Nephron progenitor cell (in vitro differentiated cells): ENCODE results near the gene TSEN34.
"Not testable (repeated sequence)": the region's sequence is repeated elsewhere in the genome, so short reads cannot be mapped to it uniquely, and the experiment has no call there.

Source experiments
- DNase-seq: peaks from one replicate; pipeline ENCODE4 v3.0.0; 2021
- H3K27ac Mint-ChIP-seq: 2 replicates; pipeline ENCODE4 v1.8.0; 2021; ENCODE audit warnings: mild to moderate bottlenecking, moderate library complexity, mixed read lengths
- H3K27me3 Mint-ChIP-seq: 2 replicates; pipeline ENCODE4 v1.8.0; 2021; ENCODE audit warnings: mild to moderate bottlenecking, low read depth, mixed read lengths; ENCODE audit not compliant: poor library complexity
- H3K36me3 Mint-ChIP-seq: 2 replicates; pipeline ENCODE4 v1.8.0; 2021; ENCODE audit warnings: low read depth, mixed read lengths
- H3K4me1 Mint-ChIP-seq: 2 replicates; pipeline ENCODE4 v1.8.0; 2021; ENCODE audit warnings: mixed read lengths
- H3K4me3 Mint-ChIP-seq: 2 replicates; pipeline ENCODE4 v1.8.0; 2021; ENCODE audit warnings: mild to moderate bottlenecking, moderate library complexity, mixed read lengths
- H3K9me3 Mint-ChIP-seq: 2 replicates; pipeline ENCODE4 v1.8.0; 2021; ENCODE audit warnings: mild to moderate bottlenecking, moderate library complexity, mixed read lengths

Gene TSEN34

DNA sequence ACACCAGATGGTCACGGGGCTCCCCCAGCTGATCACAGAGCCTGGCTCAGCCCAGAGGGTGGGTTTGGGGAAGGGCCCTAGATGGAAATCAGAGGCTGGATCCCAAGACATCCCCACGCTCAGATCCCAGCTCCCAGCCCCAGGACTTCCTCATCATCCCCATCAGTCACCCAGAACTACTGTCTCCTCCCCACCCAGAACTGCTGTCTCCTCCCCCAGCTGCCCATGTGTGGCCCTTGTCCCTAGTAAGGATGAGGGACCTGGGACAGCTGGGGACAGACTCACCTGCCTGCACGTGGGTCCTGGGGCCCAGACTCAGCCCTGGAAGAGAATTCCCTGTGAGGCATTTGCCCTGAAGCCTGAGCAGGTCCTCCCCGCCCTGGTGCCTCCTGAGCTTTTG, 51.1 kb downstream of the TSEN34 start:
- not testable (repeated sequence) for H3K36me3 Mint-ChIP-seq, H3K9me3 Mint-ChIP-seq, H3K4me3 Mint-ChIP-seq, H3K27ac Mint-ChIP-seq, DNase-seq
- Mint-ChIP-seq H3K27me3 (peaks cover 16% of the 10 kb centered on the region), H3K4me1 (peaks cover 40% of the 10 kb centered on the region)

DNA sequence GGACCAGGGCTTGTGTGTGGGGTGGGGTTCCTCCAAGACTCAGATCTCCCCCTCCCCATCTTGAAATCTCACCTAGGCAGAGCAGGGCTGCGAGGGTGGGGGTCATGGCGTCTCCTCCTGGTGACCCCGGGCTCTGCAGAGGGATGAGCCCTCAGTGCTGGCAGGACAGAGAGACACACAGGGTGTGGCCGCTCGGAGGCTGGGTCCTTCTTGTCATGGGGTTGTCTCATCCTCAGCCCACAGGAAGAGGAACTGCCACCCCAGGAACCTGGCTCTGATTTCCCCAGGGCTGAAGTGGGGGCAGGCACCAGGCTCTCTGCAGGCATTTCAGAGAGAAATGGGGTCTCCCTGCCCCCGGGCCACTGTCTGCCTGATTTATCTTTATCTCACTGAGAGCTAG, 51.5 kb downstream of the TSEN34 start, which contains the start of gene LILRA6:
Gene LILRA6, minus strand, starts transcription at position 145 of the 400 bp plus-strand sequence.
- not testable (repeated sequence) for H3K4me3 Mint-ChIP-seq, H3K9me3 Mint-ChIP-seq, DNase-seq, H3K27ac Mint-ChIP-seq, H3K36me3 Mint-ChIP-seq
- Mint-ChIP-seq H3K4me1 (peaks cover 42% of the 10 kb centered on the region), H3K27me3 (peaks cover 14% of the 10 kb centered on the region)

DNA sequence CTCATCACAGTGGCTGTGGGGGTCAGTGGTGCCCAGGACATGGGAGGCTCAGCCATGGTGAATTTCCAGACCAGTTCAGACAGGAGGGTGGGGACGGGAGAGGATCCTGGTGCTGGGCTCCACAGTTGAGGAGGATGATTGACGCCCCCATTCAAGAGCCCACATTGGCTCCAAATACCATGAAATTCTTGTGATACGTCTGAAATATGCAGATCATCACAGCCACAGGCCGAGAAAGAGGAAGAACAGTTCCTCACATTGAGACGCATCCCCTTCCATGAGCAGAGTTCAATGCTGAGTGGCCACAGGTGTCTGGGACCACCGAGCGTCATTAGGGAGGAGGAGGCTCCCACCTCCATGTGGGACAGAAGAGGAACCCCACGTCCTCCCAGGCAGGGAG, 52.7 kb downstream of the TSEN34 start:
- H3K9me3 Mint-ChIP-seq, H3K4me3 Mint-ChIP-seq, H3K36me3 Mint-ChIP-seq, H3K27ac Mint-ChIP-seq, DNase-seq: not testable (repeated sequence)
- Mint-ChIP-seq H3K4me1 (peaks cover 48% of the 10 kb centered on the region), H3K27me3 (peaks cover 14% of the 10 kb centered on the region)
